Gastroesophageal sphincter (tissue), 4 donors: Measurements from ENCODE around the gene PCTP. TPM values are rescaled to one million over a fixed set of nuclear protein-coding genes. Genes with fewer than 3 reads are reported as not detected.

ENCODE experiments used
- ATAC-seq: fragments of 150-250 bp; one replicate; pipeline ENCODE4 v1.9.1; 2016; ENCODE audit warnings: mild to moderate bottlenecking, moderate library complexity
- H3K27ac ChIP-seq, 4 donors: fragments of 200-600 bp; sonication (generic) in 3 of 4; 1 replicate in 3 of 4; 2 replicates in 1 of 4; pipeline ENCODE4 v1.5.1; 2016 to 2019
- H3K27me3 ChIP-seq: fragments of 200-600 bp; sonication (generic); one replicate; pipeline ENCODE4 v1.5.1; 2019
- H3K36me3 ChIP-seq, 2 donors: fragments of 200-600 bp; sonication (generic); one replicate each; pipeline ENCODE4 v1.5.1; 2019; ENCODE audit warnings: control low read depth in 1 of 2
- H3K4me1 ChIP-seq, 3 donors: fragments of 200-600 bp; sonication (generic); 1 replicate in 2 of 3; 2 replicates in 1 of 3; pipeline ENCODE4 v1.5.1; 2016 to 2019; ENCODE audit warnings: control low read depth in 2 of 3
- H3K4me3 ChIP-seq, 2 donors: fragments of 200-600 bp; sonication (generic); one replicate each; pipeline ENCODE4 v1.5.1; 2019; ENCODE audit warnings: mild to moderate bottlenecking in 1 of 2, moderate library complexity in 1 of 2
- H3K9me3 ChIP-seq, 3 donors: fragments of 200-600 bp; sonication (generic); one replicate each; pipeline ENCODE4 v1.5.1; 2017 to 2019; ENCODE audit warnings: control low read depth in 2 of 3
- EP300 ChIP-seq: sonication (generic); formaldehyde crosslinking; IDR thresholded peaks from one replicate; pipeline ENCODE4 v1.6.1; 2017; ENCODE audit warnings: antibody characterized with exemption, mild to moderate bottlenecking
- POLR2A ChIP-seq, 2 donors: fragments of 450-650 bp; IDR thresholded peaks; one replicate each; pipeline ENCODE4 v1.6.1; 2017; ENCODE audit warnings: antibody characterized with exemption in 2 of 2, mild to moderate bottlenecking in 2 of 2, moderate library complexity in 1 of 2
- POLR2AphosphoS5 ChIP-seq: sonication (generic); formaldehyde crosslinking; IDR thresholded peaks from one replicate; pipeline ENCODE4 v1.6.1; 2017; ENCODE audit warnings: antibody characterized with exemption
- WGBS, 2 donors: methylation state at CpG; one replicate each; pipeline ENCODE4 v1.1.5; 2018; ENCODE audit warnings: low coverage in 1 of 2; 5-methylcytosine and 5-hydroxymethylcytosine counted together
- total RNA-seq, 4 donors: library from RNA; depleted of rRNA; stranded (reverse); fragments of >200 nt; gene quantifications; one replicate each; pipeline ENCODE4 v1.1.0, GENCODE V29; 2016
- TF ChIP-seq, protein P1 (sequence below), 4 experiments: fragments of 200-600 bp in 2 of 4; fragments of 450-650 bp in 2 of 4; sonication (generic) in 1 of 4; IDR thresholded peaks; one replicate each; pipeline ENCODE4 v1.5.1; 2017 to 2019; ENCODE audit warnings: antibody characterized with exemption in 4 of 4, mild to moderate bottlenecking in 2 of 4, moderate library complexity in 2 of 4

PCTP gene
- total RNA-seq, 4 donors from 2014 or later: 11.3 to 27.3 (median 18.8) TPM

GRCh38 chr17:55727920-55728319 is 22.9 kb upstream of the PCTP start:
- Histone ChIP-seq H3K9me3 (no peaks in the 10 kb centered on the region), H3K4me3 (no peak overlapping the region), H3K27ac (peak overlapping the region in 3 of 4 donors; percentile 5 to 57 (median 25)), H3K4me1 (peaks cover 21 to 97% (median 23%) of the 10 kb centered on the region in 3 donors), H3K27me3 (no peaks in the 10 kb centered on the region), H3K36me3 (no peaks in the 10 kb centered on the region)
- ATAC-seq: no peak
- WGBS, 2 donors: 55 to 71% methylated on average over 1 of the region's 1 CpG
- TF ChIP-seq EP300 (no peak), POLR2AphosphoS5 (peak; percentile 62)
- TF ChIP-seq, protein P1, sequence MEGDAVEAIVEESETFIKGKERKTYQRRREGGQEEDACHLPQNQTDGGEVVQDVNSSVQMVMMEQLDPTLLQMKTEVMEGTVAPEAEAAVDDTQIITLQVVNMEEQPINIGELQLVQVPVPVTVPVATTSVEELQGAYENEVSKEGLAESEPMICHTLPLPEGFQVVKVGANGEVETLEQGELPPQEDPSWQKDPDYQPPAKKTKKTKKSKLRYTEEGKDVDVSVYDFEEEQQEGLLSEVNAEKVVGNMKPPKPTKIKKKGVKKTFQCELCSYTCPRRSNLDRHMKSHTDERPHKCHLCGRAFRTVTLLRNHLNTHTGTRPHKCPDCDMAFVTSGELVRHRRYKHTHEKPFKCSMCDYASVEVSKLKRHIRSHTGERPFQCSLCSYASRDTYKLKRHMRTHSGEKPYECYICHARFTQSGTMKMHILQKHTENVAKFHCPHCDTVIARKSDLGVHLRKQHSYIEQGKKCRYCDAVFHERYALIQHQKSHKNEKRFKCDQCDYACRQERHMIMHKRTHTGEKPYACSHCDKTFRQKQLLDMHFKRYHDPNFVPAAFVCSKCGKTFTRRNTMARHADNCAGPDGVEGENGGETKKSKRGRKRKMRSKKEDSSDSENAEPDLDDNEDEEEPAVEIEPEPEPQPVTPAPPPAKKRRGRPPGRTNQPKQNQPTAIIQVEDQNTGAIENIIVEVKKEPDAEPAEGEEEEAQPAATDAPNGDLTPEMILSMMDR (IDR thresholded peaks at IDR 0.05): no peak

DNA sequence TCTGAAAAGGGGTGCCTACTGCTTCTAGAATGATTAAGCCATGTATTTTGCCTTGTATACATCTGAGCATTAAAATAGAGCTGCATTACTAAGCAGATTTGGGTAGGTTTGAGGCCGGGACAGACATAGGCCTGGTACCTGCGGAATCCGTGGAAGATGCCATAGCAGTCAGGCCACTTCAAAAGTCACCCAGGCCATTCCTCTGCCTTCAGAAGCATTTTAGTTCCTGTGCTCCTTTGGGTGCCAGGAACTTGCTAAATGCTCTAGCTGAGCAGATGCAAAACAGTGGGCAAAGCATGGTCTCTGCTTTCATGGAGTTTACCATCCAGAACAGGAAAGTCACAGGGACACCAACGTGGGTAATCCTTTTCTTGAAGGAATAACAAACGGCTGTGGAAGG is 22.5 kb upstream of the PCTP start:
- ATAC-seq: no peak
- peak overlapping the region in 2 of 4 donors; percentile 25 to 57 for H3K27ac ChIP-seq
- no peaks in the 10 kb centered on the region for H3K36me3 ChIP-seq
- no peaks in the 10 kb centered on the region for H3K9me3 ChIP-seq
- TF ChIP-seq EP300: no peak
- TF ChIP-seq, protein P1 (IDR thresholded peaks at IDR 0.05): no peak
- TF ChIP-seq POLR2AphosphoS5: no peak
- TF ChIP-seq POLR2A (IDR thresholded peaks at IDR 0.05): no peak
- no peaks in the 10 kb centered on the region for H3K27me3 ChIP-seq
- H3K4me1 ChIP-seq: peaks cover 21 to 97% (median 25%) of the 10 kb centered on the region in 3 donors
- H3K4me3 ChIP-seq: no peak overlapping the region
- 78 to 100% methylated on average over 3 to 5 of the region's 5 CpGs for WGBS, 2 donors

DNA sequence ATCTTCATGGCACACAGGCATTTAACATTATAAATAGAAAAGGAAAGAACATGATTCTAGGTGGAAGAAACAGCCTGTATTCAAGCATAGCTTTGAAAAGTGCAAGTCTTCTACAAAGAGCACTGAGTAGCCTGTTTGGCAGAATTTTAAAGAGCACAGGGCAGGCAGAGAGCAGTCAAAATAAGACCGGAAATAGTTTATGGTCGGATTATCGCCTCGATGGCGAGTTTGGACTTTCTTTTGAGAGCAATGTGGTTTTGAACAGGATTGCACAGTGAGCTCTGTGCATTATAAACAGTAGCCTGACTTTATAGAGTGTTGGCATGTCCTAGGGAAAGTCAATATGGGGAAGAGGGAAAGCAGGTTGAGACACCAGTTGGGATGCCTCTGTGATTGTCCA is 22.0 kb upstream of the PCTP start:
- Histone ChIP-seq H3K4me3 (no peak overlapping the region), H3K36me3 (no peaks in the 10 kb centered on the region), H3K4me1 (peaks cover 20 to 98% (median 25%) of the 10 kb centered on the region in 3 donors), H3K27me3 (no peaks in the 10 kb centered on the region), H3K9me3 (no peaks in the 10 kb centered on the region), H3K27ac (peak overlapping the region in 2 of 4 donors; percentile 25 to 57)
- TF ChIP-seq POLR2AphosphoS5 (no peak), EP300 (no peak), POLR2A (IDR thresholded peaks at IDR 0.05) (no peak)
- TF ChIP-seq, protein P1 (IDR thresholded peaks at IDR 0.05): no peak
- no peak for ATAC-seq
- WGBS, 2 donors: 33 to 61% methylated on average over 5 of the region's 5 CpGs

DNA sequence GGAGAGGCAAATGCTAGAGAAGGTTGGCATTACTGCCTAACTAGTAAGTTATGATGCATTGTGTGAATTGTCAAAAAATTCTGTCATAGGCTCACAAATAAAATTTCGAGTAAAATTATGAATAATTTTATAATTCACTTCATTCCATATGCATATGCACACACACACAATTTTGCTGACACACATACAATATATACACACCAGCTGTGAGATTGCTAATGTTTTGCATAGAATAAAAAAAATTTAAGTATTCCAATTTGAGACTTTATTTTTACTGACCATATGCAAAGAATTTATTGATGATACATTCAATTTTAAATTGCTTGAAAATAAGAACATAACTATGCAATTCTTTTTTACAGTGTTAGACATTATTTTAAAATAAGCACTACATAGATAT is 21.4 kb upstream of the PCTP start:
- TF ChIP-seq POLR2A (IDR thresholded peaks at IDR 0.05) (no peak), POLR2AphosphoS5 (no peak), EP300 (no peak)
- TF ChIP-seq, protein P1 (IDR thresholded peaks at IDR 0.05): no peak
- H3K4me3 ChIP-seq: no peak overlapping the region
- peak overlapping the region in 1 of 4 donors; percentile 82 for H3K27ac ChIP-seq
- no peak for ATAC-seq
- no peaks in the 10 kb centered on the region for H3K27me3 ChIP-seq
- H3K4me1 ChIP-seq: peaks cover 20 to 98% (median 25%) of the 10 kb centered on the region in 3 donors
- H3K9me3 ChIP-seq: no peaks in the 10 kb centered on the region
- WGBS, 2 donors: 91 to 100% methylated on average over 1 of the region's 1 CpG
- no peaks in the 10 kb centered on the region for H3K36me3 ChIP-seq

DNA sequence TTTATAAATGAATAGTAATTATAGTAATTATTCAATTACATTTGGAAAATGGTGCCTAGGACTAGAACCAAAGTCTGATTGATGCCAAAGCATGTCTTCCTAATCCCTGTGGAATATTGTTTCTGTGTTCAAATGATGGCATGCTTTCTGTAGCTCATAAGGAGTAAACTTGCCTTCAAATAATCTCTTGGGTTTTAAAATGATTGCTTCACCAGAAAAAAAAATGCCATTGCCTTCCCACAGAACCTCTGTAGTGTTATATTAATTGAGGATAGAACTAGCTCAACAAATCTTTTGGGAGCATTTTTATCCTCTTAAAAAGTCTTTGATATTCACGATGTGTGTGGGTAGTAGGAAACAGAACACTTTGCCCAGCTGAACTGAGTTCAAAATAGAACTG is 20.5 kb upstream of the PCTP start:
- Histone ChIP-seq H3K4me1 (peaks cover 20 to 93% (median 25%) of the 10 kb centered on the region in 3 donors), H3K36me3 (no peaks in the 10 kb centered on the region), H3K4me3 (peak overlapping the region; percentile 14 to 38), H3K27me3 (no peaks in the 10 kb centered on the region), H3K27ac (peak overlapping the region; percentile 63 to 83 (median 81)), H3K9me3 (no peaks in the 10 kb centered on the region)
- 0 to 6% methylated on average over 1 of the region's 1 CpG for WGBS, 2 donors
- ATAC-seq: no peak
- TF ChIP-seq POLR2AphosphoS5 (no peak), POLR2A (IDR thresholded peaks at IDR 0.05) (no peak), EP300 (no peak)
- TF ChIP-seq, protein P1 (IDR thresholded peaks at IDR 0.05): no peak
